SK-N-SH (cell line): Measurements from ENCODE around the gene C3orf20. TPM values are rescaled to one million over a fixed set of nuclear protein-coding genes. Genes with fewer than 3 reads are reported as not detected.

ENCODE experiments used
- CTCF ChIA-PET: fragments of 300-600, 350-600 bp; formaldehyde crosslinking; extraction: SDS; loops from one replicate; lab custom pipeline; 2021; lab: Yijun Ruan, JAX
- POLR2A ChIA-PET: fragments of 350-600 bp; sonication (Branson Sonifier 250); formaldehyde crosslinking; extraction: SDS; loops from one replicate; lab custom pipeline; 2020; ENCODE audit warnings: antibody characterized with exemption, inconsistent platforms; lab: Yijun Ruan, JAX
- DNase-seq: peaks from one replicate; pipeline ENCODE4 v3.0.0; 2012
- H2AFZ ChIP-seq: fragments of 200-600 bp; sonication (generic); 2 replicates; pipeline ENCODE4 v1.8.1; 2016; ENCODE audit warnings: antibody characterized with exemption, mild to moderate bottlenecking, low read depth
- H3F3A ChIP-seq: fragments of 200-600 bp; sonication (generic); replicated peaks from 2 replicates; pipeline ENCODE3; 2016; ENCODE audit warnings: antibody characterized with exemption, mild to moderate bottlenecking; ENCODE audit not compliant: insufficient read depth
- H3K27ac ChIP-seq, 2 experiments: fragments of 200-500 bp in 1 of 2; fragments of 200-600 bp in 1 of 2; sonication (Bioruptor generic) in 1 of 2; sonication (generic), shearing (Covaris generic) in 1 of 2; 2 replicates each; pipeline versions ENCODE4 v1.5.1 to v1.6.1; 2014 to 2016; ENCODE audit warnings: low read depth in 2 of 2, inconsistent platforms in 1 of 2, low read length in 1 of 2, mild to moderate bottlenecking in 1 of 2, mixed read lengths in 1 of 2
- H3K27me3 ChIP-seq: fragments of 200-600 bp; sonication (generic), shearing (Covaris generic); 2 replicates; pipeline ENCODE4 v1.6.1; 2016; ENCODE audit warnings: mixed run types; ENCODE audit not compliant: insufficient read depth
- H3K36me3 ChIP-seq, 2 experiments: fragments of 200-500 bp in 1 of 2; fragments of 200-600 bp in 1 of 2; sonication (Bioruptor generic) in 1 of 2; sonication (generic) in 1 of 2; replicated peaks in 1 of 2; 2 replicates each; pipeline versions ENCODE3 to v1.5.1; 2014 to 2016; ENCODE audit warnings: low read length in 1 of 2, mild to moderate bottlenecking in 1 of 2; ENCODE audit not compliant: insufficient read depth in 2 of 2, control insufficient read depth in 1 of 2
- H3K4me1 ChIP-seq, 2 experiments: fragments of 200-500 bp in 1 of 2; fragments of 200-600 bp in 1 of 2; sonication (Bioruptor generic) in 1 of 2; sonication (generic), shearing (Covaris generic) in 1 of 2; 2 replicates each; pipeline versions ENCODE4 v1.5.1 to v1.6.1; 2014 to 2016; ENCODE audit warnings: low read depth in 1 of 2, low read length in 1 of 2, mixed run types in 1 of 2; ENCODE audit not compliant: insufficient read depth in 2 of 2, control insufficient read depth in 1 of 2
- H3K4me2 ChIP-seq: fragments of 200-600 bp; sonication (generic), shearing (Covaris generic); 2 replicates; pipeline ENCODE4 v1.6.1; 2017; ENCODE audit warnings: mixed run types
- H3K4me3 ChIP-seq, 2 experiments: fragments of 200-500 bp in 1 of 2; fragments of 200-600 bp in 1 of 2; sonication (Bioruptor generic) in 1 of 2; sonication (generic), shearing (Covaris generic) in 1 of 2; 2 replicates each; pipeline versions ENCODE4 v1.5.1 to v1.8.1; 2014 to 2016; ENCODE audit warnings: low read depth in 2 of 2, inconsistent platforms in 1 of 2, low read length in 1 of 2, mild to moderate bottlenecking in 1 of 2, mixed read lengths in 1 of 2, moderate library complexity in 1 of 2
- H3K79me2 ChIP-seq: fragments of 200-600 bp; sonication (generic); 2 replicates; pipeline ENCODE4 v1.8.1; 2017; ENCODE audit warnings: mild to moderate bottlenecking; ENCODE audit not compliant: insufficient read depth
- H3K9ac ChIP-seq: fragments of 200-600 bp; sonication (generic); 2 replicates; pipeline ENCODE4 v1.6.1; 2017; ENCODE audit warnings: mixed run types
- H3K9me2 ChIP-seq: fragments of 200-600 bp; sonication (generic); 2 replicates; pipeline ENCODE4 v1.6.1; 2017; ENCODE audit warnings: mixed run types
- H3K9me3 ChIP-seq: fragments of 200-600 bp; sonication (generic); 2 replicates; pipeline ENCODE4 v1.6.1; 2017; ENCODE audit warnings: mixed run types, mild to moderate bottlenecking, moderate library complexity
- H4K20me1 ChIP-seq: fragments of 200-600 bp; sonication (generic); 2 replicates; pipeline ENCODE4 v1.6.1; 2017; ENCODE audit warnings: mild to moderate bottlenecking, mixed run types; ENCODE audit not compliant: insufficient read depth
- CHD2 ChIP-seq: fragments of 150-350 bp; IDR thresholded peaks from 2 replicates; pipeline ENCODE4 v1.6.1; 2018; ENCODE audit warnings: low read length; ENCODE audit not compliant: partially characterized antibody
- CTCF ChIP-seq: fragments of 200-600 bp; sonication (generic); IDR thresholded peaks from 2 replicates; pipeline ENCODE4 v1.6.1; 2017; ENCODE audit warnings: antibody characterized with exemption, mild to moderate bottlenecking, moderate library complexity
- ELF1 ChIP-seq: IDR thresholded peaks from 2 replicates; pipeline ENCODE4 v1.4.0; 2012
- EP300 ChIP-seq, 2 experiments: IDR thresholded peaks; 2 replicates each; pipeline versions ENCODE4 v1.4.0 to v1.6.1; 2012; ENCODE audit warnings: borderline replicate concordance in 1 of 2, low read depth in 1 of 2, low read length in 1 of 2
- IRF3 ChIP-seq: fragments of 150-350 bp; IDR thresholded peaks from 2 replicates; pipeline ENCODE4 v1.6.1; 2016; ENCODE audit warnings: mild to moderate bottlenecking, low read depth, low read length
- MAX ChIP-seq: IDR thresholded peaks from 2 replicates; pipeline ENCODE4 v1.4.0; 2012; ENCODE audit warnings: low read depth
- MEF2A ChIP-seq: IDR thresholded peaks from 2 replicates; pipeline ENCODE4 v1.4.0; 2012; ENCODE audit warnings: low read depth, borderline replicate concordance
- PBX3 ChIP-seq: IDR thresholded peaks from 2 replicates; pipeline ENCODE4; 2012
- RAD21 ChIP-seq: IDR thresholded peaks from 2 replicates; pipeline ENCODE4 v1.6.1; 2012; ENCODE audit warnings: mild to moderate bottlenecking, low read length
- RCOR1 ChIP-seq: fragments of 150-350 bp; IDR thresholded peaks from 2 replicates; pipeline ENCODE4 v1.6.1; 2017; ENCODE audit warnings: antibody characterized with exemption, low read length
- RFX5 ChIP-seq: IDR thresholded peaks from 2 replicates; pipeline ENCODE4 v1.6.1; 2012; ENCODE audit warnings: mild to moderate bottlenecking, improper control_type of control experiment, low read length
- RXRA ChIP-seq: IDR thresholded peaks from 2 replicates; pipeline ENCODE4 v1.4.0; 2012; ENCODE audit warnings: low read depth, mild to moderate bottlenecking, borderline replicate concordance
- SIN3A ChIP-seq: IDR thresholded peaks from 2 replicates; pipeline ENCODE4 v1.6.1; 2012; ENCODE audit warnings: low read depth, mild to moderate bottlenecking, low read length, moderate library complexity, borderline replicate concordance
- TAF1 ChIP-seq: IDR thresholded peaks from 2 replicates; pipeline ENCODE4 v1.6.1; 2012; ENCODE audit warnings: low read depth, mild to moderate bottlenecking, low read length, moderate library complexity, borderline replicate concordance
- TEAD4 ChIP-seq: IDR thresholded peaks from 2 replicates; pipeline ENCODE4 v1.4.0; 2012; ENCODE audit warnings: mild to moderate bottlenecking, borderline replicate concordance; ENCODE audit not compliant: insufficient read depth
- ZBTB33 ChIP-seq: IDR thresholded peaks from 2 replicates; pipeline ENCODE4 v1.4.0; 2012; ENCODE audit warnings: low read depth, borderline replicate concordance
- WGBS: methylation state at CpG from one replicate; pipeline ENCODE4 v1.1.6; 2017; ENCODE audit warnings: low lambda C conversion rate; 5-methylcytosine and 5-hydroxymethylcytosine counted together
- polyA plus RNA-seq, 3 experiments: library from polyadenylated mRNA; depleted of rRNA; stranded (reverse); fragments of >200 nt; gene quantifications; 2 replicates each; pipeline ENCODE4 v1.2.3, GENCODE V29; 2012

The C3orf20 gene
- polyA plus RNA-seq, 1 of the 3 experiments (the other 2 are of a cell fraction): not detected

- no peak for TF ChIP-seq TAF1
- no peak for TF ChIP-seq IRF3
- TF ChIP-seq EP300 (IDR thresholded peaks at IDR 0.05; ENCODE audit: borderline replicate concordance in 1 of 2, low read depth in 1 of 2, low read length in 1 of 2): no peak
These were observed 119.5 kb downstream of the C3orf20 start (continued) for GRCh38 chr3:14794435-14794834.

- DNase-seq: no peak
- Histone ChIP-seq H3K9ac (no peak overlapping the region), H4K20me1 (no peaks in the 10 kb centered on the region), H3K27ac (no peak overlapping the region), H3K4me3 (no peak overlapping the region), H3K4me1 (peaks cover 0 to 4% of the 10 kb centered on the region in 2 experiments; a peak in 1 of 4 replicates), H3F3A (no peaks in the 10 kb centered on the region), H3K27me3 (no peaks in the 10 kb centered on the region), H2AFZ (no peak overlapping the region), H3K9me2 (no peaks in the 10 kb centered on the region), H3K36me3 (no peaks in the 10 kb centered on the region), H3K79me2 (no peaks in the 10 kb centered on the region), H3K9me3 (no peaks in the 10 kb centered on the region), H3K4me2 (no peak overlapping the region)
- WGBS: 65% methylated on average over 2 of the region's 2 CpGs
- ChIA-PET POLR2A (no interaction called here), CTCF (interaction anchor here (0.6 to 9.1 kb wide), 4 partner anchors 118 to 127 kb away, joined by 3 to 134 read pairs (median 55); no protein-coding TSS in a partner anchor)
- TF ChIP-seq SIN3A: no peak
- TF ChIP-seq MEF2A: no peak
- no peak for TF ChIP-seq RAD21
- TF ChIP-seq TEAD4: no peak
- TF ChIP-seq CHD2: no peak
These were observed 121.1 kb downstream of the C3orf20 start for GRCh38 chr3:14795996-14796395.

- no peaks in the 10 kb centered on the region for H3F3A ChIP-seq
- no peaks in the 10 kb centered on the region for H3K36me3 ChIP-seq
- H4K20me1 ChIP-seq: no peaks in the 10 kb centered on the region
- no peak overlapping the region for H3K27ac ChIP-seq
- no peak for DNase-seq
- CTCF ChIA-PET: interaction anchor here (1.0 to 6.6 kb wide), 3 partner anchors 11 to 117 kb away, joined by 3 to 105 read pairs (median 3); no protein-coding TSS in a partner anchor
- WGBS: 63% methylated on average over 13 of the region's 14 CpGs
- H3K79me2 ChIP-seq: no peaks in the 10 kb centered on the region
- no peaks in the 10 kb centered on the region for H3K27me3 ChIP-seq
- POLR2A ChIA-PET: no interaction called here
- H3K4me2 ChIP-seq: no peak overlapping the region
- H3K4me1 ChIP-seq: peaks cover 0 to under 1% of the 10 kb centered on the region in 2 experiments; a peak in 1 of 4 replicates
- H2AFZ ChIP-seq: no peak overlapping the region
- no peaks in the 10 kb centered on the region for H3K9me3 ChIP-seq
- H3K4me3 ChIP-seq: no peak overlapping the region
- H3K9me2 ChIP-seq: no peaks in the 10 kb centered on the region
- H3K9ac ChIP-seq: no peak overlapping the region
- TF ChIP-seq RFX5 (no peak), CTCF (no peak), RCOR1 (no peak), MAX (no peak), ZBTB33 (no peak), RXRA (no peak), CHD2 (no peak), ELF1 (no peak), PBX3 (no peak)
These were observed 121.6 kb downstream of the C3orf20 start for GRCh38 chr3:14796403-14797077.
